22Rv1 (cell line): Measurements from ENCODE around the gene KLHL30.

Experiments
- ZFX ChIP-seq: fragments of 450-650 bp; IDR thresholded peaks from 2 replicates; pipeline ENCODE4 v1.6.1; 2017; ENCODE audit warnings: antibody characterized with exemption, borderline replicate concordance
- TF ChIP-seq, protein P1 (sequence below): fragments of 450-650 bp; IDR thresholded peaks from 2 replicates; pipeline ENCODE4 v1.5.1; 2017; ENCODE audit warnings: mild to moderate bottlenecking

DNA sequence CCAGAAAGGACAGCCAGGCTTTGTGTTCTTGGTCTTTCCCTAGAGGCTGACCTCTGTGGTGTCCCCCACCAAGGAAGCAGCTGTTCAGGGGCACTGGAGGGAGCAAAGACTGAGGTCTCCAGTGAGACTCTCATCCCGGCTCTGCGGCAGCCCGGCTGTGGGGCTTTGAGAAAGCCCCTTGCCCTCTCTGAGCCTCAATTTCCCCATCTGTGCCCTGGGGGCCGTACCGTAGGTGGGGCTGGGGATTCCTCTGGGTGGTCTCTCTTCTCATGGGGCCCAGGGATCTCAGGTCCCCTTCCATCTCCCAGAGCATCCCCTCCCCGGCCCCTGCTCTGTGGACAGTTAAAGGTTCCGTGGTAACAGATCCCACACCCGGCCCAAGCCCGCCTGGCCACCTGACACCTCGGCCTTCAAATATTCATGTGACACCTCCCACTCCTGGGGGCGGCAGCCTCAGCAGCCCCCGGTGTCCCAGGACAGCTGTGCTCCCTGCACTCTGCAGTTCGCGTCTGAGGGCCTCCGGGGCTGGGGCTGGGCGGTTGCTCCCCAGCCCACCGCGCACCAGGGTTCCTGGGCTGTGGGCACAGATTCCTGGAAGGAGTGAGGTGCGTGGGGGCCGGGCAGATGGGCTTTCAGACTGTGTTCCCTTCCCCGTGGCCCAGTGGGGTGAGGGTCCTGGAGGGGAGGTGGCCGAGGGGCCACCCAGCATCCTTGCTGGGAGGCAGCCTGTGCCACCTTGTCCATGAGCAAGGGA, 15.1 kb upstream of the KLHL30 start:
- TF ChIP-seq, protein P1, sequence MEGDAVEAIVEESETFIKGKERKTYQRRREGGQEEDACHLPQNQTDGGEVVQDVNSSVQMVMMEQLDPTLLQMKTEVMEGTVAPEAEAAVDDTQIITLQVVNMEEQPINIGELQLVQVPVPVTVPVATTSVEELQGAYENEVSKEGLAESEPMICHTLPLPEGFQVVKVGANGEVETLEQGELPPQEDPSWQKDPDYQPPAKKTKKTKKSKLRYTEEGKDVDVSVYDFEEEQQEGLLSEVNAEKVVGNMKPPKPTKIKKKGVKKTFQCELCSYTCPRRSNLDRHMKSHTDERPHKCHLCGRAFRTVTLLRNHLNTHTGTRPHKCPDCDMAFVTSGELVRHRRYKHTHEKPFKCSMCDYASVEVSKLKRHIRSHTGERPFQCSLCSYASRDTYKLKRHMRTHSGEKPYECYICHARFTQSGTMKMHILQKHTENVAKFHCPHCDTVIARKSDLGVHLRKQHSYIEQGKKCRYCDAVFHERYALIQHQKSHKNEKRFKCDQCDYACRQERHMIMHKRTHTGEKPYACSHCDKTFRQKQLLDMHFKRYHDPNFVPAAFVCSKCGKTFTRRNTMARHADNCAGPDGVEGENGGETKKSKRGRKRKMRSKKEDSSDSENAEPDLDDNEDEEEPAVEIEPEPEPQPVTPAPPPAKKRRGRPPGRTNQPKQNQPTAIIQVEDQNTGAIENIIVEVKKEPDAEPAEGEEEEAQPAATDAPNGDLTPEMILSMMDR: no peak
- no peak for TF ChIP-seq ZFX
